ENCODE results near the gene SLC18A2.

The SLC18A2 gene

DNA sequence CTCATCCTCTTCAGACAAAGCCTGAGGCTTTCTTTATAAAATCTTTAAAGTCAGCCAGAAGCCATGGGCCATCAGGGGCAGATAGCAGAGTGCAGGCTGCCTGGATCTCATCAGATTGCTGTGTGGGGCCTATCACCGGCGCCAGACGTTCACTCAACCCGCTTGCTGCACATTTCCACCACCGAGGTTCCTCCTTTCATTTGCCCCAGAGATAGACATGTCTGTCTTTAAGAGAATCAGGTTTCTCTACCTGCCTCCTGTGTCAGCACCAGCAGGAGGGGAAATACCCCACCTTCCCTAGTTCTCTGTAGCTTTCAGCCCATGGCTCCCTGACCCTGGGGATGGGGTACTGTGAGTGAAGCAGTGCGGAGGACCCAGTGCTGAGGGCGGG lies 22.0 kb downstream of the SLC18A2 start:
- no peak overlapping the region for H3K4me3 ChIP-seq (ENCODE audit: low read depth, low read length)
- TF ChIP-seq, protein P1, sequence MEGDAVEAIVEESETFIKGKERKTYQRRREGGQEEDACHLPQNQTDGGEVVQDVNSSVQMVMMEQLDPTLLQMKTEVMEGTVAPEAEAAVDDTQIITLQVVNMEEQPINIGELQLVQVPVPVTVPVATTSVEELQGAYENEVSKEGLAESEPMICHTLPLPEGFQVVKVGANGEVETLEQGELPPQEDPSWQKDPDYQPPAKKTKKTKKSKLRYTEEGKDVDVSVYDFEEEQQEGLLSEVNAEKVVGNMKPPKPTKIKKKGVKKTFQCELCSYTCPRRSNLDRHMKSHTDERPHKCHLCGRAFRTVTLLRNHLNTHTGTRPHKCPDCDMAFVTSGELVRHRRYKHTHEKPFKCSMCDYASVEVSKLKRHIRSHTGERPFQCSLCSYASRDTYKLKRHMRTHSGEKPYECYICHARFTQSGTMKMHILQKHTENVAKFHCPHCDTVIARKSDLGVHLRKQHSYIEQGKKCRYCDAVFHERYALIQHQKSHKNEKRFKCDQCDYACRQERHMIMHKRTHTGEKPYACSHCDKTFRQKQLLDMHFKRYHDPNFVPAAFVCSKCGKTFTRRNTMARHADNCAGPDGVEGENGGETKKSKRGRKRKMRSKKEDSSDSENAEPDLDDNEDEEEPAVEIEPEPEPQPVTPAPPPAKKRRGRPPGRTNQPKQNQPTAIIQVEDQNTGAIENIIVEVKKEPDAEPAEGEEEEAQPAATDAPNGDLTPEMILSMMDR (IDR thresholded peaks at IDR 0.05; ENCODE audit: low read depth, low read length, missing control alignments): no peak
- no peak for DNase-seq (ENCODE audit: low read depth)

DNA sequence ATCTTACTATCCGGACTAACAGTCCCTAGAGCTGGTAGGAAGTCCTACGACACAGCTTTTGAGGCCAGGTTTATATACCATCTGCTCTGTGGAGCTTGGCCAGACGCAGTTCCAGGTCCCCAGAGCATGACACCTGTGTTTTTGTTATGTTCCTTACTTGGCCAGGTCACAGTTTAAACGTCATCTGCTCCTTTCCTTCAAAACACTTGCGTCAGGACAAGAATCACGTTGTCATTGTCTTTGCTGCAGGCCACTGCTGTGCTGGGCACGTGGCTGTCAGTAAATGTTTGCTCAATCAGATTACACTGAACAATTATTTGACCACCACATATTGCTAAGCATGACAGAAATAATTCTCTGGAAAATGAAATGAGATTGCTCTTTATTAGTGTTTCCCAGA lies 23.9 kb downstream of the SLC18A2 start:
- DNase-seq (ENCODE audit: low read depth): no peak
- TF ChIP-seq, protein P1 (IDR thresholded peaks at IDR 0.05; ENCODE audit: low read depth, low read length, missing control alignments): no peak
- no peak overlapping the region for H3K4me3 ChIP-seq (ENCODE audit: low read depth, low read length)

DNA sequence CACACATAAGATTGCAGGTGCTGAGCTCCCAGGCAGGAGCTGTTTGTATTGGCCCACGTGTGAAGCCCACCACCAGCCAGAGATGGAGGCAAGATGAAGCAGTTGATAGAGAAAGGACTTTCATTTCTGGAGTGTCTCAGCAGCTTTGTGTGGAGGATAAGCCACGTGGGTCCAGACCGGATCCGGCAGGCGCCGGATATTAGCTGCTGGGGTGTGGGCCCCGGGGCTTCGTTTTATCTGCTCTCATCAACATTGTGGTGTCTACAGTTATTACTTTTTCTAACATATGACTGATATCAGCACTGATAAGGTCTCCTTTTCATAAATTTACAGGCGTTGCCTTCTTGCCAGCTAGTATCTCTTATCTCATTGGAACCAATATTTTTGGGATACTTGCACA lies 25.5 kb downstream of the SLC18A2 start:
- no peak for DNase-seq (ENCODE audit: low read depth)
- H3K4me3 ChIP-seq (ENCODE audit: low read depth, low read length): no peak overlapping the region

DNA sequence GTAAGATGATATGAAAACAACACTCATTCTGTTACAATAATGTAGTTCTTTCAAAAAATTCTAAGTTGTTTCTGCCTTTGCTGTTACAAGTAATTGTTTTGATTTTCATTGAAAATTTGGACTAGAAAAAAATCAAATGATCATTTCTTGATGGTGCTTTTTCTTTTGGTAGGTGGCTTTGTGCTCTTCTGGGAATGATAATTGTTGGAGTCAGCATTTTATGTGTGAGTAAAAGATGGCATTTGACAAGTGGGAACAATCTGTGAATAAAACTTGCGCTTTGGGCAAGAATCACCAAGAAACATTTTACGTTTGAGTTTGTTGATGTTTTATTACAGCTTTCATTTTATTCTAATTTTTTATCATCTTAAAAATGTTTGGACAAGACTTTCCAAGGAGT lies 25.9 kb downstream of the SLC18A2 start:
- DNase-seq (ENCODE audit: low read depth): no peak
- H3K4me3 ChIP-seq (ENCODE audit: low read depth, low read length): no peak overlapping the region
- TF ChIP-seq, protein P1 (IDR thresholded peaks at IDR 0.05; ENCODE audit: low read depth, low read length, missing control alignments): no peak

More for the DNA sequence above, 25.5 kb downstream of the SLC18A2 start:
- TF ChIP-seq, protein P1 (IDR thresholded peaks at IDR 0.05; ENCODE audit: low read depth, low read length, missing control alignments): no peak

DNA sequence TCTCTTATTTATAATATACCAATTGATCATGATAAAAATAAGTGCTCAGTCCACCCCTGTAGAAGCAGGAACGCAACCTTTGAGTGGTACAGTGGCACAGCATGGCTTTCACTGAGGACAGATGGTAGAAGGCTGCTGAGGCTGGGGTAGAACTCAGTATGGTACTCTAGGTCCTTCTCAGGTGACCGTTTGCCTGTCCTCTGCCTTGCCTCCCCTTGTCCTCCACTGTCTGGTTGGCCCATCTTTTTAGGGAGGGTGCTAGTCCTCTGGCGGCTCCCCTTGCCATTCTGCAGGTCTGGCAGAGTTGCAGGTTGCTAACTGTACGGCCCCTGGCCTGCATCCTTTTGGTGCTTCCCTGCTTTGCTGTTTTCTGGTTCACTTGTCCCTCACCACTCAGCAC lies 27.3 kb downstream of the SLC18A2 start:
- TF ChIP-seq, protein P1 (IDR thresholded peaks at IDR 0.05; ENCODE audit: low read depth, low read length, missing control alignments): no peak
- no peak overlapping the region for H3K4me3 ChIP-seq (ENCODE audit: low read depth, low read length)
- DNase-seq (ENCODE audit: low read depth): no peak

DNA sequence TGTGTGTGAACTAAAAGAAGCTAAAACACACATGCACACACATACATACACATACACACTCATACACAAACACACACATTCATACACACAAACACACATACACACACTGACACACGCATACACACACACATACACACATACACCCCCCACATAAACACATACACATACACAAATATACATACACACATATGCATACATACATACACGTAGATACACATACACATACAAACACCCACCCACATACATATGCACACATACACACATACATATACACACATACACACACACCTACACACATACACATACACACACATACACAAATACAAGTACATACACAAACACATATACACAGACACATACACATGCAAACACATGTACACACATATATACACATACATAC lies 28.0 kb downstream of the SLC18A2 start:
- DNase-seq (ENCODE audit: low read depth): no peak
- H3K4me3 ChIP-seq (ENCODE audit: low read depth, low read length): no peak overlapping the region
- TF ChIP-seq, protein P1 (IDR thresholded peaks at IDR 0.05; ENCODE audit: low read depth, low read length, missing control alignments): no peak

DNA sequence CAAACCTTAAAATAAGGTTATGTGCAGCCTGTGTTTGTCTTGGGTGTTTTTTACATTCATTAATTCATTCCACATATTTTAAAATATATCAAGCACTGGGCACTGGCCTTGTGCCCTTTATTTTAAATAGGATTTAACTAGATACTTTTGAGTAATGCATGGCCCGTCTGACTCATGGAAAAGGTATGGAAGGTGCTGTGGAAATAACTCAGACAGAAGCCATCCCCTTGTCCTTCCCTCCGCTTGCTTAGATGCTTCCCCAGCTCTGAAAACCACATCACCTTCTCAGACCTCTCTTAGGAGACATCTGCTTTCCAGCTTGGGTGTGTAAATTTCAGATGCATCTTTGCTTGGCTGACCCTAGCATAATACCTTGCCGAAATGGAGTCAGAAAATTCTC lies 30.5 kb downstream of the SLC18A2 start:
- no peak for DNase-seq (ENCODE audit: low read depth)
- TF ChIP-seq, protein P1 (IDR thresholded peaks at IDR 0.05; ENCODE audit: low read depth, low read length, missing control alignments): no peak
- no peak overlapping the region for H3K4me3 ChIP-seq (ENCODE audit: low read depth, low read length)
